PC-3 (cell line): ENCODE data around the gene COPG2. TPM values are rescaled to one million over a fixed set of nuclear protein-coding genes. Genes with fewer than 3 reads are reported as not detected.
"Not testable (repeated sequence)": the region's sequence is repeated elsewhere in the genome, so short reads cannot be mapped to it uniquely, and the experiment has no call there.

Experiments used
- ATAC-seq: fragments of 200-7000 bp; cut with Tn5 transposase; 2 replicates; pipeline ENCODE4 v1.9.1; 2020; ENCODE audit warnings: mild to moderate bottlenecking, moderate library complexity
- BruUV-seq: library from RNA; stranded (reverse); fragments of 400-500 nt; replicated peaks from 2 replicates; lab custom pipeline; 2021; lab: Mats Ljungman, UMichigan
- CTCF ChIA-PET: fragments of 300-600 bp; sonication (Branson Sonifier 250); formaldehyde crosslinking; loops from one replicate; lab custom pipeline; 2022; ENCODE audit warnings: antibody characterized with exemption; lab: Charles Lee
- POLR2A ChIA-PET: fragments of 300-600 bp; sonication (Branson Sonifier 250); formaldehyde crosslinking; loops from one replicate; lab custom pipeline; 2022; ENCODE audit warnings: antibody characterized with exemption; ENCODE audit not compliant: unreplicated experiment; lab: Charles Lee
- DNase-seq: peaks from one replicate; pipeline ENCODE4 v3.0.0-alpha.2; 2015
- H2AFZ ChIP-seq: fragments of 300-600 bp; sonication (generic); 2 replicates; pipeline ENCODE4 v1.6.0; 2016; ENCODE audit warnings: antibody characterized with exemption, low read length
- H3F3A ChIP-seq: fragments of 300-600 bp; sonication (generic); one replicate; pipeline ENCODE4 v1.6.0; 2017; ENCODE audit warnings: antibody characterized with exemption, low read length, control low read depth, mild to moderate bottlenecking; ENCODE audit not compliant: unreplicated experiment
- H3K27ac ChIP-seq: fragments of 300-600 bp; sonication (generic); 2 replicates; pipeline ENCODE4 v1.5.1; 2016; ENCODE audit warnings: mild to moderate bottlenecking, low read length
- H3K27me3 ChIP-seq: fragments of 300-600 bp; sonication (generic); 2 replicates; pipeline ENCODE4 v1.6.1; 2016; ENCODE audit warnings: low read length, mixed read lengths
- H3K36me3 ChIP-seq: fragments of 300-600 bp; sonication (generic); 2 replicates; pipeline ENCODE4 v1.6.1; 2016; ENCODE audit warnings: low read depth, mixed run types, low read length, mixed read lengths
- H3K4me1 ChIP-seq: fragments of 300-600 bp; sonication (generic); 2 replicates; pipeline ENCODE4 v1.5.1; 2016; ENCODE audit warnings: low read length; ENCODE audit not compliant: insufficient read depth
- H3K4me2 ChIP-seq: fragments of 300-600 bp; sonication (generic); 2 replicates; pipeline ENCODE4 v1.6.0; 2016; ENCODE audit warnings: low read length
- H3K4me3 ChIP-seq: fragments of 300-600 bp; sonication (generic); 2 replicates; pipeline ENCODE4 v1.5.1; 2016; ENCODE audit warnings: mild to moderate bottlenecking, low read length, mixed read lengths
- H3K79me2 ChIP-seq: fragments of 300-600 bp; sonication (generic); 2 replicates; pipeline ENCODE4 v1.6.1; 2017; ENCODE audit warnings: low read length, mixed read lengths
- H3K9ac ChIP-seq: fragments of 300-600 bp; sonication (generic); 2 replicates; pipeline ENCODE4 v1.6.0; 2016; ENCODE audit warnings: mild to moderate bottlenecking, low read length
- H3K9me2 ChIP-seq: fragments of 300-600 bp; sonication (generic); replicated peaks from 2 replicates; pipeline ENCODE4 v1.6.1; 2016; ENCODE audit warnings: mixed run types, low read length, mixed read lengths
- H3K9me3 ChIP-seq: fragments of 300-600 bp; sonication (generic); 2 replicates; pipeline ENCODE4 v1.6.1; 2016; ENCODE audit warnings: low read length, mixed read lengths
- H4K20me1 ChIP-seq: fragments of 300-600 bp; sonication (generic); 2 replicates; pipeline ENCODE4 v1.6.1; 2016; ENCODE audit warnings: low read length, mixed read lengths
- CTCF ChIP-seq: fragments of 300-600 bp; sonication (generic); conservative IDR thresholded peaks from 2 replicates; pipeline ENCODE4 v1.5.1; 2017; ENCODE audit warnings: antibody characterized with exemption, low read depth, mild to moderate bottlenecking, low read length
- EZH2 ChIP-seq: fragments of 300-600 bp; sonication (generic); IDR thresholded peaks from one replicate; pipeline ENCODE4 v1.6.1; 2017; ENCODE audit warnings: antibody characterized with exemption, mild to moderate bottlenecking, low read length; ENCODE audit not compliant: unreplicated experiment
- EZH2phosphoT487 ChIP-seq: fragments of 300-600 bp; sonication (generic); IDR thresholded peaks from 2 replicates; pipeline ENCODE4 v1.6.1; 2018; ENCODE audit warnings: mild to moderate bottlenecking, antibody characterized with exemption, low read length, borderline replicate concordance
- intact Hi-C: fragments of 100-400 bp; cut with micrococcal nuclease; formaldehyde crosslinking; loops from 2 replicates; pipeline ENCODE4 v1.9.0; 2023
- total RNA-seq: library from RNA; depleted of rRNA; stranded (reverse); fragments of >200 nt; gene quantifications from 2 replicates; pipeline ENCODE4 v1.2.3, GENCODE V29; 2014

The COPG2 gene
- total RNA-seq, 1 experiment from 2014 or later: 9.1 TPM

- TF ChIP-seq CTCF (no peak), EZH2phosphoT487 (no peak), EZH2 (no peak)
- Histone ChIP-seq H3K9me2 (no peaks in the 10 kb centered on the region), H3K79me2 (no peaks in the 10 kb centered on the region), H3K36me3 (0 out of 2 replicates have a peak, but pooled peaks cover 5% of the 10 kb centered on the region), H3K4me1 (no peaks in the 10 kb centered on the region), H3K27ac (no peak overlapping the region), H3K4me2 (no peak overlapping the region), H3K27me3 (no peaks in the 10 kb centered on the region), H2AFZ (no peak overlapping the region), H3K9me3 (no peaks in the 10 kb centered on the region), H3F3A (no peaks in the 10 kb centered on the region), H3K4me3 (no peak overlapping the region), H4K20me1 (no peaks in the 10 kb centered on the region), H3K9ac (no peak overlapping the region)
- ATAC-seq (no peak), DNase-seq (no peak)
- BruUV-seq: no TSS peak
- intact Hi-C loops: no loop called here
- ChIA-PET POLR2A (no interaction called here), CTCF (no interaction called here)
Observed at GRCh38 chr7:130543487-130544010, 125.0 kb downstream of the COPG2 start.

GRCh38 chr7:130542297-130542696 is 126.3 kb downstream of the COPG2 start:
- ATAC-seq, POLR2A ChIA-PET, H3K9me2 ChIP-seq, H2AFZ ChIP-seq, DNase-seq, intact Hi-C loops, H3K79me2 ChIP-seq, H3K27me3 ChIP-seq, H3K36me3 ChIP-seq, H4K20me1 ChIP-seq, H3K4me3 ChIP-seq, H3K9ac ChIP-seq, H3K4me2 ChIP-seq, CTCF ChIA-PET, H3F3A ChIP-seq, H3K27ac ChIP-seq, H3K4me1 ChIP-seq, BruUV-seq, H3K9me3 ChIP-seq: not testable (repeated sequence)

GRCh38 chr7:130541287-130541686 is 127.3 kb downstream of the COPG2 start:
- H2AFZ ChIP-seq, H3F3A ChIP-seq, H3K4me2 ChIP-seq, ATAC-seq, POLR2A ChIA-PET, H3K4me1 ChIP-seq, H3K27me3 ChIP-seq, CTCF ChIA-PET, DNase-seq, H3K79me2 ChIP-seq, H3K4me3 ChIP-seq, H3K9ac ChIP-seq, BruUV-seq, H3K9me3 ChIP-seq, H3K9me2 ChIP-seq, intact Hi-C loops, H3K27ac ChIP-seq, H3K36me3 ChIP-seq, H4K20me1 ChIP-seq: not testable (repeated sequence)

GRCh38 chr7:130537894-130538293 is 130.7 kb downstream of the COPG2 start:
- H3K27me3 ChIP-seq, H2AFZ ChIP-seq, CTCF ChIA-PET, H4K20me1 ChIP-seq, H3K27ac ChIP-seq, H3K9me3 ChIP-seq, H3K9me2 ChIP-seq, BruUV-seq, H3K4me1 ChIP-seq, H3K9ac ChIP-seq, H3F3A ChIP-seq, intact Hi-C loops, H3K36me3 ChIP-seq, POLR2A ChIA-PET, ATAC-seq, DNase-seq, H3K4me3 ChIP-seq, H3K79me2 ChIP-seq, H3K4me2 ChIP-seq: not testable (repeated sequence)
